IMR-90 (cell line): ENCODE data around the gene ZNF341.

ENCODE experiments used
- CEBPB ChIP-seq: IDR thresholded peaks from 2 replicates; pipeline ENCODE4 v1.6.1; 2012; ENCODE audit warnings: low read depth, low read length, improper control_type of control experiment
- CTCF ChIP-seq: conservative IDR thresholded peaks from 2 replicates; pipeline ENCODE4 v1.5.1; 2012; ENCODE audit warnings: mild to moderate bottlenecking, low read depth, low read length, improper control_type of control experiment
- FOS ChIP-seq: fragments of 150-350 bp; IDR thresholded peaks from 2 replicates; pipeline ENCODE4 v1.6.1; 2016; ENCODE audit warnings: low read depth, low read length
- MAZ ChIP-seq: IDR thresholded peaks from 2 replicates; pipeline ENCODE4 v1.6.1; 2012; ENCODE audit warnings: low read depth, mild to moderate bottlenecking, low read length, improper control_type of control experiment, moderate library complexity, borderline replicate concordance
- MXI1 ChIP-seq: IDR thresholded peaks from 2 replicates; pipeline ENCODE4 v1.6.1; 2012; ENCODE audit warnings: low read depth, mild to moderate bottlenecking, low read length, moderate library complexity, borderline replicate concordance
- POLR2A ChIP-seq: IDR thresholded peaks from 2 replicates; pipeline ENCODE4 v1.6.1; 2012; ENCODE audit warnings: mild to moderate bottlenecking, low read depth, low read length
- RAD21 ChIP-seq: IDR thresholded peaks from 2 replicates; pipeline ENCODE4 v1.6.1; 2012; ENCODE audit warnings: low read length, improper control_type of control experiment
- RCOR1 ChIP-seq: IDR thresholded peaks from 2 replicates; pipeline ENCODE4 v1.6.1; 2012; ENCODE audit warnings: mild to moderate bottlenecking, low read length, improper control_type of control experiment; ENCODE audit not compliant: insufficient replicate concordance
- SMC3 ChIP-seq: fragments of 150-350 bp; IDR thresholded peaks from 2 replicates; pipeline ENCODE4 v1.6.1; 2016; ENCODE audit warnings: low read depth, mild to moderate bottlenecking, antibody characterized with exemption, low read length, moderate library complexity
- USF2 ChIP-seq: fragments of 150-350 bp; IDR thresholded peaks from 2 replicates; pipeline ENCODE4 v1.6.1; 2017; ENCODE audit warnings: mild to moderate bottlenecking, antibody characterized with exemption, low read length, low read depth

GRCh38 chr20:33816191-33816590, 84.4 kb downstream of the ZNF341 start:
- TF ChIP-seq CTCF (no peak), SMC3 (no peak), CEBPB (no peak), POLR2A (no peak), RCOR1 (no peak), MAZ (no peak), RAD21 (no peak), MXI1 (no peak), FOS (no peak), USF2 (no peak)
